Osteocyte (in vitro differentiated cells): Measurements from ENCODE around the gene PCYOX1L. TPM values are rescaled to one million over a fixed set of nuclear protein-coding genes. Genes with fewer than 3 reads are reported as not detected.

Source experiments
- DNase-seq: peaks from one replicate; pipeline ENCODE4 v3.0.0; 2021; ENCODE audit warnings: mixed read lengths; ENCODE audit not compliant: unreplicated experiment; ENCODE audit errors: extremely low spot score
- H3K27ac Mint-ChIP-seq: one replicate; pipeline ENCODE4 v1.8.0; 2021; ENCODE audit warnings: mild to moderate bottlenecking, mixed read lengths; ENCODE audit not compliant: unreplicated experiment
- H3K27me3 Mint-ChIP-seq: one replicate; pipeline ENCODE4 v1.8.0; 2021; ENCODE audit warnings: mixed read lengths; ENCODE audit not compliant: unreplicated experiment
- H3K36me3 Mint-ChIP-seq: one replicate; pipeline ENCODE4 v1.8.0; 2021; ENCODE audit warnings: mixed read lengths; ENCODE audit not compliant: unreplicated experiment
- H3K4me1 Mint-ChIP-seq: one replicate; pipeline ENCODE4 v1.8.0; 2021; ENCODE audit warnings: mixed read lengths; ENCODE audit not compliant: unreplicated experiment
- H3K4me3 Mint-ChIP-seq: one replicate; pipeline ENCODE4 v1.8.0; 2021; ENCODE audit warnings: mild to moderate bottlenecking, moderate library complexity, mixed read lengths; ENCODE audit not compliant: unreplicated experiment
- H3K9me3 Mint-ChIP-seq: one replicate; pipeline ENCODE4 v1.8.0; 2021; ENCODE audit warnings: mixed read lengths; ENCODE audit not compliant: unreplicated experiment
- CTCF ChIP-seq: fragments of 200-600 bp; sonication (generic); IDR thresholded peaks from 2 replicates; pipeline ENCODE4 v1.5.0; 2021; ENCODE audit warnings: antibody characterized with exemption, mild to moderate bottlenecking, moderate library complexity
- total RNA-seq: library from RNA; stranded (reverse); gene quantifications from 2 replicates; pipeline ENCODE4 v1.2.1, GENCODE V29; 2021

Gene PCYOX1L
- total RNA-seq, 1 donor from 2014 or later: 7.7 TPM

GRCh38 chr5:149371296-149371962 lies 13.6 kb downstream of the PCYOX1L start:
- Mint-ChIP-seq H3K9me3 (no peaks in the 10 kb centered on the region), H3K27ac (no peak overlapping the region), H3K4me3 (no peak overlapping the region), H3K27me3 (no peaks in the 10 kb centered on the region), H3K36me3 (no peaks in the 10 kb centered on the region), H3K4me1 (peaks cover 2% of the 10 kb centered on the region)
- DNase-seq: no peak
- peak; percentile 78 for TF ChIP-seq CTCF

GRCh38 chr5:149372076-149372795 lies 14.4 kb downstream of the PCYOX1L start:
- DNase-seq: no peak
- no peak overlapping the region for H3K27ac Mint-ChIP-seq
- TF ChIP-seq CTCF: no peak
- no peaks in the 10 kb centered on the region for H3K27me3 Mint-ChIP-seq
- H3K4me1 Mint-ChIP-seq: peaks cover 2% of the 10 kb centered on the region
- no peaks in the 10 kb centered on the region for H3K9me3 Mint-ChIP-seq
- H3K36me3 Mint-ChIP-seq: no peaks in the 10 kb centered on the region
- H3K4me3 Mint-ChIP-seq: no peak overlapping the region

- Mint-ChIP-seq H3K4me3 (no peak overlapping the region), H3K27me3 (no peaks in the 10 kb centered on the region), H3K36me3 (no peaks in the 10 kb centered on the region), H3K4me1 (no peaks in the 10 kb centered on the region), H3K9me3 (no peaks in the 10 kb centered on the region), H3K27ac (no peak overlapping the region)
- DNase-seq: no peak
- TF ChIP-seq CTCF: no peak
Measured at GRCh38 chr5:149372932-149373331, 15.1 kb downstream of the PCYOX1L start.

GRCh38 chr5:149374303-149374702 lies 16.5 kb downstream of the PCYOX1L start:
- DNase-seq: no peak
- H3K27me3 Mint-ChIP-seq: no peaks in the 10 kb centered on the region
- H3K4me3 Mint-ChIP-seq: no peak overlapping the region
- no peak for TF ChIP-seq CTCF
- no peaks in the 10 kb centered on the region for H3K9me3 Mint-ChIP-seq
- no peaks in the 10 kb centered on the region for H3K36me3 Mint-ChIP-seq
- no peak overlapping the region for H3K27ac Mint-ChIP-seq
- H3K4me1 Mint-ChIP-seq: peaks cover 3% of the 10 kb centered on the region

- TF ChIP-seq CTCF: no peak
- Mint-ChIP-seq H3K4me1 (peaks cover 3% of the 10 kb centered on the region), H3K4me3 (no peak overlapping the region), H3K36me3 (no peaks in the 10 kb centered on the region), H3K9me3 (no peaks in the 10 kb centered on the region), H3K27me3 (no peaks in the 10 kb centered on the region), H3K27ac (no peak overlapping the region)
- no peak for DNase-seq
Measured at GRCh38 chr5:149374801-149375200, 17.0 kb downstream of the PCYOX1L start.
